Adipocyte (in vitro differentiated cells): Measurements from ENCODE around the gene SELENOT.

Experiments
- DNase-seq: peaks from one replicate; pipeline ENCODE4 v3.0.0-alpha.2; 2015; ENCODE audit warnings: low read depth
- H3K27me3 ChIP-seq: replicated peaks from 2 replicates; pipeline ENCODE4 v1.7.0; 2013; ENCODE audit warnings: mild to moderate bottlenecking, low read length, moderate library complexity; ENCODE audit not compliant: control insufficient read depth, insufficient read depth
- H3K36me3 ChIP-seq: 2 replicates; pipeline ENCODE4 v1.7.0; 2013; ENCODE audit warnings: low read length, mild to moderate bottlenecking, moderate library complexity; ENCODE audit not compliant: control insufficient read depth, insufficient read depth, severe bottlenecking
- H3K4me1 ChIP-seq: 2 replicates; pipeline ENCODE4 v1.7.0; 2013; ENCODE audit warnings: mild to moderate bottlenecking, low read length, moderate library complexity; ENCODE audit not compliant: control insufficient read depth, insufficient read depth
- H3K4me3 ChIP-seq: 2 replicates; pipeline ENCODE4 v1.7.0; 2013; ENCODE audit warnings: mild to moderate bottlenecking, low read length, moderate library complexity
- H3K9ac ChIP-seq: 2 replicates; pipeline ENCODE4 v1.7.0; 2013; ENCODE audit warnings: mild to moderate bottlenecking, low read length, moderate library complexity
- H3K9me3 ChIP-seq: 2 replicates; pipeline ENCODE4 v1.7.0; 2013; ENCODE audit warnings: mild to moderate bottlenecking, low read length, moderate library complexity; ENCODE audit not compliant: control insufficient read depth

SELENOT gene

GRCh38 chr3:150635076-150635475, 32.0 kb downstream of the SELENOT start:
- Histone ChIP-seq H3K4me3 (no peak overlapping the region), H3K27me3 (no peaks in the 10 kb centered on the region), H3K4me1 (no peaks in the 10 kb centered on the region), H3K36me3 (peaks cover 16% of the 10 kb centered on the region), H3K9me3 (no peaks in the 10 kb centered on the region), H3K9ac (no peak overlapping the region)
- DNase-seq = no peak

- no peak overlapping the region for H3K9ac ChIP-seq
- H3K27me3 ChIP-seq = no peaks in the 10 kb centered on the region
- H3K36me3 ChIP-seq = peaks cover 14% of the 10 kb centered on the region
- H3K9me3 ChIP-seq = no peaks in the 10 kb centered on the region
- H3K4me1 ChIP-seq = no peaks in the 10 kb centered on the region
- no peak for DNase-seq
- H3K4me3 ChIP-seq = no peak overlapping the region
These were observed 32.4 kb downstream of the SELENOT start for GRCh38 chr3:150635526-150635925.

DNA sequence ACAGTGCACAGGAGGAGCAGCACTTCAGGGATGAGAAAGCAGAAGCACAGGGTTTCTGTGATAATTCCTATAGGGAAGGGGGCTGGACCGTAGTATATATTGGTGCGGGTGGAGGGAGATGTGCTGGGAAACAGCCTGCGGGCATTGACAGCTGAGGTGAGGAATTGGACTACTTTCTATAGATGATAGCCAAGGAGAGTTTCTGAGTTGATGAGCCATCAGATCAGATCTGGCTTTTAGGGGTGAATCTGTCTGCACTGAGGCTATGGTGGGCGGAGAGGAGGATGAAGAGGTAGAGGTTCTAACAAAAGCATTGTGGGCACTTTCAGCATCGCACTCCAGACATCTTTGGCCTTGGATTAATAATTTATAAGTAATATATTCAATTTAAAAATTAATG, 33.1 kb downstream of the SELENOT start:
- no peaks in the 10 kb centered on the region for H3K27me3 ChIP-seq
- no peaks in the 10 kb centered on the region for H3K9me3 ChIP-seq
- peaks cover 7% of the 10 kb centered on the region for H3K36me3 ChIP-seq
- no peak for DNase-seq
- no peak overlapping the region for H3K9ac ChIP-seq
- H3K4me1 ChIP-seq = no peaks in the 10 kb centered on the region
- H3K4me3 ChIP-seq = no peak overlapping the region

- Histone ChIP-seq H3K36me3 (no peaks in the 10 kb centered on the region), H3K4me1 (no peaks in the 10 kb centered on the region), H3K4me3 (no peak overlapping the region)
These were observed 36.1 kb downstream of the SELENOT start for GRCh38 chr3:150639262-150639661.

DNA sequence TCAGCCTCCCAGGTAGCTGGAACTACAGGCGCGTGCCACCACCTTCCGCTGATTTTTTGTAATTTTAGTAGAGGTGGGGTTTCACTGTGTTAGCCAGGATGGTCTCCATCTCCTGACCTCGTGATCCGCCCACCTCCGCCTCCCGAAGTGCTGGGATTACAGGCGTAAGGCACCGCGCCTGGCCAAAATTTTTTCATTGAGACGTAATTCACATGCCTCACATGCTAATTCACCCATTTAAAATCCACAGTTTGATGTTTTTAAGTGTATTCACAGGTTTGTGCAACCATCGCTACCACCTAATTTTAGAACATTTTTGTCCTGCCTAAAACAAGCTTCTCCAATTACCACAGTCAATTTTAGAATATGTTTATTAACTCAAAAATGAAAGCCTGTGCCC, 37.1 kb downstream of the SELENOT start:
- no peak overlapping the region for H3K4me3 ChIP-seq
- H3K36me3 ChIP-seq = no peaks in the 10 kb centered on the region
- no peaks in the 10 kb centered on the region for H3K27me3 ChIP-seq
- no peaks in the 10 kb centered on the region for H3K4me1 ChIP-seq
- peaks cover 1% of the 10 kb centered on the region for H3K9me3 ChIP-seq
- DNase-seq = no peak
- no peak overlapping the region for H3K9ac ChIP-seq

More at GRCh38 chr3:150639262-150639661, 36.1 kb downstream of the SELENOT start:
- Histone ChIP-seq H3K9me3 (no peaks in the 10 kb centered on the region), H3K27me3 (no peaks in the 10 kb centered on the region), H3K9ac (no peak overlapping the region)
- DNase-seq = no peak

GRCh38 chr3:150653110-150653561, 50.0 kb downstream of the SELENOT start:
- H3K9ac ChIP-seq = no peak overlapping the region
- DNase-seq = no peak
- H3K4me1 ChIP-seq = no peaks in the 10 kb centered on the region
- no peaks in the 10 kb centered on the region for H3K36me3 ChIP-seq
- no peaks in the 10 kb centered on the region for H3K9me3 ChIP-seq
- H3K4me3 ChIP-seq = no peak overlapping the region
- peaks cover 1% of the 10 kb centered on the region for H3K27me3 ChIP-seq

- Histone ChIP-seq H3K9ac (no peak overlapping the region), H3K36me3 (no peaks in the 10 kb centered on the region), H3K4me1 (no peaks in the 10 kb centered on the region), H3K9me3 (no peaks in the 10 kb centered on the region), H3K27me3 (no peaks in the 10 kb centered on the region), H3K4me3 (no peak overlapping the region)
- no peak for DNase-seq
These were observed 53.2 kb downstream of the SELENOT start for GRCh38 chr3:150656316-150656715.

DNA sequence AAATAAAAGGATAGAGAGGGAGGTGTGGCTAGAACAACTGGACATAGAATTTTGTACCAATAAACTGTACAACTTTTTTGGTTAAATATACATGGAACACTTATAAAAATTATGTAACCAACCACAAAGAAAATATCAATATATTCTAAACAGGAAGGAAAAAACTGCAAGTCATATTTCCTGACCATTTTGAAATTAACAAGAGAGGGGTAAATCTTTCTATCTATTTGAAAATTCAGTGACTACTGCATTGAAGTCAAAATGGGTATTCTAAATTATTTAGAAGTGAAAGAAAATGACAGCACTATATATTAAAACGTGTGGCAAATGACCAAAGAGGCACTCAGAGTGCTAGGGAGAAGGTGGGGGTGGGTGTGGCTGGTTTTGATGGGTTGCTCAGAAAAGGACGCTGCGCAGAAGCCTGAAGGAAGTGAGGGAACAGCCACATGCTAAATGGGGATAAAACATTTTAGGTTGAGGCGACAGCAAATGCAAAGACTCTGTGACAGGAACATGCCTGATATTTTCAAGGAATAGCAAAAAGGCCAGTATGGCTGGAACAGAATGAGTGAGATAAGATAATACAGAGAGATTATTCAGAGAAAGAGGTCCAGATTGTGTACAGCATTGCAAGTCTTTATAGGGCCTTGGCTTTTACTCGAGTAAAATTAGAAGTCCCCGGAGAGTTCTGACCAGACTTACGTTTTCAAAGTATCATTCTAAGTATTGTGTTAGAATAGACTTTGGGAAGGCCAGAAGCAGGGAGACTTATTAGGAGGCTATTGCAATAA, 59.5 kb downstream of the SELENOT start:
- Histone ChIP-seq H3K9ac (no peak overlapping the region), H3K36me3 (no peaks in the 10 kb centered on the region), H3K4me1 (no peaks in the 10 kb centered on the region), H3K9me3 (no peaks in the 10 kb centered on the region), H3K27me3 (no peaks in the 10 kb centered on the region), H3K4me3 (no peak overlapping the region)
- DNase-seq = no peak

GRCh38 chr3:150663461-150663860, 60.3 kb downstream of the SELENOT start:
- no peak overlapping the region for H3K4me3 ChIP-seq

DNA sequence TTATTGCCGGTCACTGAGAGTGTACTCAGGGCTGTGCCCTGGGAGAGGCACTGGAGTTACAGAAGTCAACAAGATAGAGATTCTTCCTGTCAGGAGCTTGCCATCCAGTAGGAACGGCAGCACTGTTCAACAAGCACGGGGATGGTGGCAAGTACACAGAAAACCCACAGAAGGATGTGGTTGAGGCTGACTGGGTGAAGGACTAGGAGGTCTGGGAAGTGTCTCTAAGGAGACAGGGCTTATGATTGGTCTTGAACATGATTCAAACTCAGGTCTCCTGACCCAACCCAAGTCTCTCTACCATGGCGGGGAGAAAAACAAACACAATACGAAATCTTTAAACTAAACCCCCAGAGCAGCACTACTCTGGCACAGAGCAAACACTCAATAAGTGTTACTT, 63.0 kb downstream of the SELENOT start:
- H3K4me3 ChIP-seq = no peak overlapping the region
- no peaks in the 10 kb centered on the region for H3K27me3 ChIP-seq
- no peaks in the 10 kb centered on the region for H3K36me3 ChIP-seq
- no peaks in the 10 kb centered on the region for H3K4me1 ChIP-seq
- no peak for DNase-seq
- no peak overlapping the region for H3K9ac ChIP-seq
- no peaks in the 10 kb centered on the region for H3K9me3 ChIP-seq

More at GRCh38 chr3:150663461-150663860, 60.3 kb downstream of the SELENOT start:
- Histone ChIP-seq H3K4me1 (no peaks in the 10 kb centered on the region), H3K27me3 (no peaks in the 10 kb centered on the region), H3K36me3 (no peaks in the 10 kb centered on the region), H3K9me3 (no peaks in the 10 kb centered on the region), H3K9ac (no peak overlapping the region)
- DNase-seq = no peak

DNA sequence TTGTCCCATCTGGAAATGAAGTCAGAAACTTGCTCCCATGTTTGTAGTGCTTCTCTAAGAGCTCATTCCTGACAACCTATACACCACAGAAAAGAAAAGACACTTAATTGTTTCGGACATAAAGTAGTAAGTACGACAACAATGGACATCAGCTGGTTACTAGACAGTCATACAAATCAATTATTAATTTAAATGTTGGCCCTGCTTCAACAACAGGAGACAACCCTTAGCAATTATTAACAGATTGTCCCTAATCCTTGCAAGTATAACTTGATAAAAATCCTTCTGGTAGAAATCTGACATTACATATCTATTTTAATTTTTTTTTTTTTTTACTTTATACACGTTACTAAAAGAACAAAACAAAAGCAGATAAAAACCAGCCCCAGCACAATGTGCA, 70.8 kb downstream of the SELENOT start:
- DNase-seq = no peak
- Histone ChIP-seq H3K4me3 (no peak overlapping the region), H3K9ac (no peak overlapping the region), H3K9me3 (peaks cover 21% of the 10 kb centered on the region), H3K4me1 (no peaks in the 10 kb centered on the region), H3K36me3 (no peaks in the 10 kb centered on the region), H3K27me3 (no peaks in the 10 kb centered on the region)

- no peak for DNase-seq
- Histone ChIP-seq H3K9ac (no peak overlapping the region), H3K36me3 (no peaks in the 10 kb centered on the region), H3K27me3 (no peaks in the 10 kb centered on the region), H3K9me3 (peaks cover 21% of the 10 kb centered on the region), H3K4me1 (no peaks in the 10 kb centered on the region), H3K4me3 (no peak overlapping the region)
These were observed 72.5 kb downstream of the SELENOT start for GRCh38 chr3:150675587-150675986.
